H9 (cell line): ENCODE data around the gene MAD1L1. TPM values are rescaled to one million over a fixed set of nuclear protein-coding genes. Genes with fewer than 3 reads are reported as not detected.

Experiments
- DNase-seq: peaks from one replicate; pipeline ENCODE4 v3.0.0-alpha.2; 2017
- H2AFZ ChIP-seq: one replicate; pipeline ENCODE4 v1.6.1; 2013; ENCODE audit warnings: mild to moderate bottlenecking, low read length, control low read depth, moderate library complexity
- H2AK5ac ChIP-seq: 2 replicates; pipeline ENCODE4 v1.6.1; 2013; ENCODE audit warnings: low read length, control low read depth, mixed read lengths; ENCODE audit not compliant: insufficient read length
- H2BK120ac ChIP-seq: one replicate; pipeline ENCODE4 v1.6.1; 2013; ENCODE audit warnings: low read depth, mild to moderate bottlenecking, low read length, control low read depth, inconsistent platforms; ENCODE audit not compliant: poor library complexity, severe bottlenecking
- H2BK12ac ChIP-seq: 2 replicates; pipeline ENCODE4 v1.6.1; 2013; ENCODE audit warnings: low read length, control low read depth, mixed read lengths, low read depth; ENCODE audit not compliant: insufficient read length
- H2BK15ac ChIP-seq: 2 replicates; pipeline ENCODE4 v1.6.1; 2013; ENCODE audit warnings: low read depth, low read length, control low read depth
- H2BK20ac ChIP-seq: one replicate; pipeline ENCODE4 v1.6.1; 2013; ENCODE audit warnings: low read depth, mild to moderate bottlenecking, low read length, control low read depth, inconsistent platforms; ENCODE audit not compliant: poor library complexity, severe bottlenecking
- H2BK5ac ChIP-seq: 2 replicates; pipeline ENCODE4 v1.6.1; 2013; ENCODE audit warnings: low read length, control low read depth, mixed read lengths; ENCODE audit not compliant: insufficient read length
- H3K14ac ChIP-seq: 2 replicates; pipeline ENCODE4 v1.6.1; 2013; ENCODE audit warnings: low read length, control low read depth; ENCODE audit not compliant: insufficient read depth
- H3K18ac ChIP-seq: 2 replicates; pipeline ENCODE4 v1.6.1; 2013; ENCODE audit warnings: low read depth, mild to moderate bottlenecking, mixed read lengths, low read length, control low read depth; ENCODE audit not compliant: insufficient read length
- H3K23ac ChIP-seq: 2 replicates; pipeline ENCODE4 v1.6.1; 2013; ENCODE audit warnings: low read length, control low read depth, mixed read lengths, low read depth; ENCODE audit not compliant: insufficient read length
- H3K23me2 ChIP-seq: 2 replicates; pipeline ENCODE4 v1.6.1; 2013; ENCODE audit warnings: low read depth, mild to moderate bottlenecking, mixed read lengths, low read length, control low read depth; ENCODE audit not compliant: insufficient read length, poor library complexity, severe bottlenecking
- H3K27ac ChIP-seq: 2 replicates; pipeline ENCODE4 v1.5.1; 2013; ENCODE audit warnings: low read length, control low read depth, mixed read lengths, low read depth; ENCODE audit not compliant: insufficient read length
- H3K27me3 ChIP-seq: 2 replicates; pipeline ENCODE4 v1.6.1; 2013; ENCODE audit warnings: low read length, control low read depth, inconsistent platforms; ENCODE audit not compliant: insufficient read depth
- H3K4ac ChIP-seq: 2 replicates; pipeline ENCODE4 v1.6.1; 2013; ENCODE audit warnings: low read depth, mild to moderate bottlenecking, control low read depth, inconsistent platforms, low read length, moderate library complexity
- H3K4me1 ChIP-seq: 2 replicates; pipeline ENCODE4 v1.6.1; 2013; ENCODE audit warnings: low read length, control low read depth, inconsistent platforms; ENCODE audit not compliant: insufficient read depth
- H3K4me2 ChIP-seq: 2 replicates; pipeline ENCODE4 v1.6.1; 2013; ENCODE audit warnings: low read length, control low read depth, mixed read lengths; ENCODE audit not compliant: insufficient read length, insufficient read depth
- H3K56ac ChIP-seq: 2 replicates; pipeline ENCODE4 v1.6.1; 2013; ENCODE audit warnings: low read depth, mild to moderate bottlenecking, mixed read lengths, low read length, control low read depth; ENCODE audit not compliant: insufficient read length
- H3K79me1 ChIP-seq: 2 replicates; pipeline ENCODE4 v1.6.1; 2013; ENCODE audit warnings: low read depth, mild to moderate bottlenecking, moderate library complexity, low read length, control low read depth, inconsistent platforms; ENCODE audit not compliant: insufficient read depth, poor library complexity, severe bottlenecking
- H3K79me2 ChIP-seq: 2 replicates; pipeline ENCODE4 v1.6.1; 2013; ENCODE audit warnings: low read length, control low read depth, inconsistent platforms; ENCODE audit not compliant: insufficient read depth
- H3K9ac ChIP-seq: 2 replicates; pipeline ENCODE4 v1.6.1; 2013; ENCODE audit warnings: low read length, control low read depth, mixed read lengths; ENCODE audit not compliant: insufficient read length; ENCODE audit errors: extremely low read depth
- H3K9me3 ChIP-seq: one replicate; pipeline ENCODE4 v1.6.1; 2013; ENCODE audit warnings: low read depth, low read length, inconsistent platforms; ENCODE audit not compliant: control insufficient read depth
- H3T11ph ChIP-seq: one replicate; pipeline ENCODE4 v1.6.1; 2013; ENCODE audit warnings: mild to moderate bottlenecking, low read length, control low read depth, inconsistent platforms
- H4K20me1 ChIP-seq: one replicate; pipeline ENCODE4 v1.6.1; 2013; ENCODE audit not compliant: control insufficient read depth, insufficient read length, insufficient read depth
- H4K5ac ChIP-seq: 2 replicates; pipeline ENCODE4 v1.6.1; 2013; ENCODE audit warnings: low read depth, mild to moderate bottlenecking, mixed read lengths, low read length, control low read depth; ENCODE audit not compliant: insufficient read length
- H4K8ac ChIP-seq: replicated peaks from 2 replicates; pipeline ENCODE4 v1.6.1; 2013; ENCODE audit warnings: low read length, control low read depth, mixed read lengths, low read depth; ENCODE audit not compliant: insufficient read length
- H4K91ac ChIP-seq: 2 replicates; pipeline ENCODE4 v1.6.1; 2013; ENCODE audit warnings: low read depth, mild to moderate bottlenecking, moderate library complexity, mixed read lengths, low read length, control low read depth; ENCODE audit not compliant: insufficient read length
- H3K27ac Mint-ChIP-seq, 3 experiments: 2 replicates in 2 of 3; 3 replicates in 1 of 3; pipeline ENCODE4 v1.8.0; 2020 to 2021; ENCODE audit warnings: mixed read lengths in 3 of 3, mild to moderate bottlenecking in 1 of 3, moderate library complexity in 1 of 3
- H3K27me3 Mint-ChIP-seq: 2 replicates; pipeline ENCODE4 v1.8.0; 2021; ENCODE audit warnings: low read depth, mild to moderate bottlenecking, moderate library complexity, mixed read lengths
- H3K36me3 Mint-ChIP-seq, 3 experiments: 2 replicates in 2 of 3; 3 replicates in 1 of 3; pipeline ENCODE4 v1.8.0; 2020 to 2021; ENCODE audit warnings: low read depth in 3 of 3, mixed read lengths in 3 of 3; ENCODE audit not compliant: insufficient read depth in 1 of 3
- H3K4me1 Mint-ChIP-seq, 2 experiments: 2 replicates each; pipeline ENCODE4 v1.8.0; 2020; ENCODE audit warnings: mixed read lengths in 2 of 2
- H3K4me3 Mint-ChIP-seq, 2 experiments: 2 replicates in 1 of 2; 3 replicates in 1 of 2; pipeline ENCODE4 v1.8.0; 2020 to 2021; ENCODE audit warnings: mild to moderate bottlenecking in 2 of 2, mixed read lengths in 2 of 2, moderate library complexity in 1 of 2
- H3K9me3 Mint-ChIP-seq, 2 experiments: 2 replicates in 1 of 2; 3 replicates in 1 of 2; pipeline ENCODE4 v1.8.0; 2020; ENCODE audit warnings: mild to moderate bottlenecking in 2 of 2, mixed read lengths in 2 of 2, moderate library complexity in 1 of 2
- WGBS: extraction: QIAGEN DNeasy Blood & Tissue Kit; methylation state at CpG from one replicate; pipeline ENCODE4 v1.1.7; 2013; ENCODE audit warnings: missing lambda C conversion rate, low lambda C conversion rate, mixed read lengths; ENCODE audit not compliant: insufficient read length; ENCODE audit errors: extremely low coverage; 5-methylcytosine and 5-hydroxymethylcytosine counted together
- total RNA-seq: library from RNA; stranded (reverse); gene quantifications from 2 replicates; pipeline ENCODE4 v1.2.1, GENCODE V29; 2021
- TF ChIP-seq, protein P1 (sequence below): fragments of 200-600 bp; sonication (generic); conservative IDR thresholded peaks from 3 replicates; pipeline ENCODE4 v1.8.0; 2021; ENCODE audit warnings: antibody characterized with exemption, mild to moderate bottlenecking

The MAD1L1 gene
- total RNA-seq, 1 experiment from 2014 or later: 39.0 TPM

DNA sequence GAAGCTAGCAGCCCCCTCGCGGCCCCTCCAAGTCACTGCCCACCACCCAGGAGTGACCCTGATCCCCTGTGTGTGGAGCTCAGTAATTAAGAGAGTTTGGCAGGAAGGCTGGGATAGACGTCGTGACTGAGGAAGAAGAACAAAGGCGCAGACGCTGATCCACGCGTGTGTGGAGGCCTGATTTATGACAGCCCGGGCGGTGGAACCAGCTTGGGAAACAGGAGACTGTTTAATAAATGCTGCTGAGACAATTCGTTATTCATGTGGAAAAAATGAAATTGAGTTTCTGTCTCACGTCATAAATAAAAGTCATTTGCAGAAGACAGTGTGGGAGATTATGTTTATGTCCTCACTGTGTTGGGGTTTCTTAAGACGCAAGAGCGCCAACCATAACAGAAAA, 431.8 kb downstream of the MAD1L1 start:
- Histone ChIP-seq H2BK5ac (no peak overlapping the region), H3K79me2 (no peaks in the 10 kb centered on the region), H3K23ac (no peak overlapping the region), H3K23me2 (no peaks in the 10 kb centered on the region), H3K14ac (no peak overlapping the region), H3K4ac (no peak overlapping the region), H3K27ac (no peak overlapping the region), H4K20me1 (no peaks in the 10 kb centered on the region), H3K9ac (no peak overlapping the region), H4K5ac (no peak overlapping the region), H2BK15ac (no peak overlapping the region), H2BK12ac (no peak overlapping the region), H3K56ac (no peak overlapping the region), H3K18ac (no peak overlapping the region), H3K4me1 (no peaks in the 10 kb centered on the region), H2AK5ac (no peak overlapping the region), H2AFZ (no peak overlapping the region), H3K9me3 (no peaks in the 10 kb centered on the region), H3K27me3 (no peaks in the 10 kb centered on the region), H3K4me2 (no peak overlapping the region), H4K8ac (no peak overlapping the region), H3K79me1 (no peaks in the 10 kb centered on the region), H2BK120ac (no peak overlapping the region), H4K91ac (no peak overlapping the region), H2BK20ac (no peak overlapping the region), H3T11ph (no peak overlapping the region)
- peaks cover 12% of the 10 kb centered on the region for H3K27me3 Mint-ChIP-seq
- peaks cover 36 to 40% of the 10 kb centered on the region in 2 experiments for H3K9me3 Mint-ChIP-seq
- WGBS: no CpG with 5 or more reads among the region's 14 CpGs
- peaks cover 0 to 7% of the 10 kb centered on the region in 2 experiments; a peak in 2 of 4 replicates for H3K4me1 Mint-ChIP-seq
- TF ChIP-seq, protein P1, sequence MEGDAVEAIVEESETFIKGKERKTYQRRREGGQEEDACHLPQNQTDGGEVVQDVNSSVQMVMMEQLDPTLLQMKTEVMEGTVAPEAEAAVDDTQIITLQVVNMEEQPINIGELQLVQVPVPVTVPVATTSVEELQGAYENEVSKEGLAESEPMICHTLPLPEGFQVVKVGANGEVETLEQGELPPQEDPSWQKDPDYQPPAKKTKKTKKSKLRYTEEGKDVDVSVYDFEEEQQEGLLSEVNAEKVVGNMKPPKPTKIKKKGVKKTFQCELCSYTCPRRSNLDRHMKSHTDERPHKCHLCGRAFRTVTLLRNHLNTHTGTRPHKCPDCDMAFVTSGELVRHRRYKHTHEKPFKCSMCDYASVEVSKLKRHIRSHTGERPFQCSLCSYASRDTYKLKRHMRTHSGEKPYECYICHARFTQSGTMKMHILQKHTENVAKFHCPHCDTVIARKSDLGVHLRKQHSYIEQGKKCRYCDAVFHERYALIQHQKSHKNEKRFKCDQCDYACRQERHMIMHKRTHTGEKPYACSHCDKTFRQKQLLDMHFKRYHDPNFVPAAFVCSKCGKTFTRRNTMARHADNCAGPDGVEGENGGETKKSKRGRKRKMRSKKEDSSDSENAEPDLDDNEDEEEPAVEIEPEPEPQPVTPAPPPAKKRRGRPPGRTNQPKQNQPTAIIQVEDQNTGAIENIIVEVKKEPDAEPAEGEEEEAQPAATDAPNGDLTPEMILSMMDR: no peak
- DNase-seq: no peak
- no peak overlapping the region for H3K4me3 Mint-ChIP-seq
- H3K27ac Mint-ChIP-seq: no peak overlapping the region
- H3K36me3 Mint-ChIP-seq: peaks cover 0 to 20% (median 5%) of the 10 kb centered on the region in 3 experiments; a peak in 4 of 7 replicates
